Fibroblast of skin of left quadriceps (primary cell): ENCODE measurements around the gene LRRC47.
"Not testable (repeated sequence)": the region's sequence is repeated elsewhere in the genome, so short reads cannot be mapped to it uniquely, and the experiment has no call there.

Source experiments
- DNase-seq, 2 experiments: peaks; one replicate each; pipeline ENCODE4 v3.0.0-alpha.2; 2013; ENCODE audit warnings: low read depth in 2 of 2

LRRC47 gene

DNA sequence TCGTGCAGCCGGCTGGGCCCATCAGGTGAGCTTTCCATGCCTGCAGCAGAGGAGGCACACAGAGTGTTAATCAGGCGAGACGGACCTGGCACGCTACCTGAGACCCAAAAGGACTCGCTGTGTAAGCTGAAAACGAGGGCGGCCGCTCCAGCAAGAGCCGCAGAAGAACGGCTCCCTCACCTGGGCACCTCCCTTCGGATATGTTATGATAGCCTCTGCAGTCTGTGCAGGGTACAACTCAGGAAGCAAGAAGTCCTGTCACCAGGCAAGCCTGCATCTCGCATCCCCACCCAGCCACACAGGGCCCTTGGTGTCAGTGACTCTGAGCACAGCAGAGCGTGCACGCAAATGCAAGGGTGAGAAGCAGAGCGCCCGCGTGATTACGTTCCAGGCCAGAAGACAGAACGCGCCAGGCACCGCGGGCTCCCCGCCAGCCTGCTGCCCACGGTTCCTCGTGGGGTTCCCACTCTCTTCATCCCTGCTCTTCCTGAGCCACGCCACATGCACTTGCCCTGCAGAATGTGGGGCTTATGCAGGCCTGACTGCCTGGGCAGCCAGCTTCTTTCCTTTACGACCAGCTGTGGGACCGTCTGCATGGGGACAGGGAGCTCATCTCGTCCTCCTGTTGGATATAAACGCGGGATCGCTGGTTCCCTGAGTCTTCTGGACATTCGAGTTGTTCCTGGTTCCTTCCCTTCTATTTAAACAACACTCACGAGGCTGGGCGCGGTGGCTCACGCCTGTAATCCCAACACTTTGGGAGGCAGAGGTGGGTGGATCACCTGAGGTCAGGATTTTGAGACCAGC, 20.2 kb upstream of the LRRC47 start:
- DNase-seq, result no peak

DNA sequence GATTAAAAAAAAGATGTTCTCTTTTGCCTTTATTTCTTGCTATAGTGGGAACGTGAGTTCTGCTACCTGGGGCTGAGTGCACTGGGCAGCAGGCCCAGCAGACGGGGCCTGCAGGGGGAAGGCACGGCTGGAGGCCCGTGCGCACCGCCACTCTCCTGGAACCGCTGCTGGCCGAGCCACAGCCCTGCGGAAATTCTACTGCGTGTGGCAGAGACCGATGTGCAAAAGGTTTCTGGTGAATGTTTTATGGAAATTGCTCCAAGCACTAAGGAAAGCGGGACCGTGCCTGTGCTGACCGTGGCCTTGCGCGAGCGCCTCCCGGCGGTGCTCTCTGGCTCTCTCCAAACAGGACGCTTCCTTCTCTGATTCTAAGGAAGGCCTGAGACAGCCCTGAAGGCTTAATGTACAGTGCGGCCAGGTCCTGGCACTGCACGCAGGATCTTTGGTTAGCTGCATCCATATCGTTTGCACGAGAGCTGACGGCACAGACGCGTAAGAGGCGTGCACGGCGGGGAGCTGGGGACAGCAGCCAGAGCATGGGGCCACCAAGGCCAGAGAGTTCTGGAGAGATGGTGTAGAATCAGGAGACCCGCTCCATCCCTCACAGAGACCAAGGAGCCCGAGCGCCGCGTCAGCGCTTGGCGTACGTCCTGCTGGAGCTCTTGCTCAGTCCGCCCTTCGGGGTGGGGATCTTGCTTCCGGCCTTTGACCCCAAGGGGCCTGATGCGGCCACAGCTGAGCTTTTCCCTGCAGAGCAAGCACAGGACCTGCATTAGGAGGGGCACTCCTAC, 18.7 kb upstream of the LRRC47 start:
- DNase-seq, result no peak

DNA sequence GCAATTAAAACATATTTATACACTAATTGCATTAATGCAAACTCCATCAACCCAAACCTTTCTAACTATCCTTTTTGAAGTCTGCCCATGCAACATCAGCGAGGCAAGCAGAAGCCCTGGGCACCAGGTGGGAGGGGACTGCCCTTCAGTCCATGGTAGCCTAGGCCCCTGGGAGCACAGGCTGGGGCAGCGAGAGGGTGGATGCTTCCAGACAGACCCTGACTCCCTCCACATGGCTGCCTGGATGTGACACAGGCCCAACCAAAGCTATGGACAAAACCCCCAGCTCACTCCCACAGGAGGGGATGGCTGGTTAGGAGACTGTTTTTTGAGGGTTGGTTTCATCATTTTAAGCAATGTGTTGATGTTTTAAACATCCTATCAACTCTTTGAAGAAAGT, 17.8 kb upstream of the LRRC47 start:
- no peak for DNase-seq

DNA sequence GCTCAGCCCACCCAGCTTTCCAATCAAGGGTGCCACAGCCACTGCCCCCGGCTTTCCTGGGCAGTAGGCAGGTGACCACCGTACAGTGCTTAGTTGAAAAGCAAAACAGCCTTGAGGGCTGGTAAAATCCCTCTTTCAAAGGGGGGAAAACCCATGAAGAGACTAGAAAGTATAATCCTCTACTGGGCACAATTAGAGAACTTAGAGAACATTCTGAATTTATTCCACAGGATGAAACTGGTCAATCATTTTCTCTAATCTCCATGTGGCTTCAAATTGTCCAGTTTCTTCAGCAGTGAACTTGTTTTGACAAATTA, 15.3 kb upstream of the LRRC47 start:
- no peak for DNase-seq

DNA sequence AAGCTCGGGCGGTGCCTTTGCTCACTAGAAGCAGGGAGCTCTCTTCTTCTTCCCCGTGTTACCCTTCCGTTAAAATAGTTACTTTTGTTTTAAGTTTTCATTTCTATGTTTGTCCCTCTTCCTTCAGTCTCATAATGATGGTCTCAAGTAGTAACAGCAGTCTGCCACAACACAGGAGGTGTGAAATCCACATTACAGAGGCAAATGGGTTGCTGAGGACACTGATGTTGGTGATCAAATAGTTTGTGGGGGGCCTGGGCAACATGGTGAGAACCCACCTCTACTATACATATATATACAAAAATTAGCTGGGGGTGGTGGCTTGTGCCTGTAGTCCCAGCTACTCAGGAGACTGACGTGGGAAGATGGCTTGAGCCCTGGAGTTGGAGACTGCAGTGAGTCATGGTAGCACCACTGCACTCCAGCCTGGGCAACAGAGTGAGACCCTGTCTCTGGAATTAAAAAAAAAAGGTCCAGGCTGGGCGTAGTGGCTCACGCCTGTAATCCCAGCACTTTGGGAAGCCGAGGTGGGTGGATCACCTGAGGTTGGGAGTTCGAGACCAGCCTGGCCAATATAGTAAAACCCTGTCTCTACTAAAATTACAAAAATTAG, 14.0 kb upstream of the LRRC47 start:
- DNase-seq, result not testable (repeated sequence)

DNA sequence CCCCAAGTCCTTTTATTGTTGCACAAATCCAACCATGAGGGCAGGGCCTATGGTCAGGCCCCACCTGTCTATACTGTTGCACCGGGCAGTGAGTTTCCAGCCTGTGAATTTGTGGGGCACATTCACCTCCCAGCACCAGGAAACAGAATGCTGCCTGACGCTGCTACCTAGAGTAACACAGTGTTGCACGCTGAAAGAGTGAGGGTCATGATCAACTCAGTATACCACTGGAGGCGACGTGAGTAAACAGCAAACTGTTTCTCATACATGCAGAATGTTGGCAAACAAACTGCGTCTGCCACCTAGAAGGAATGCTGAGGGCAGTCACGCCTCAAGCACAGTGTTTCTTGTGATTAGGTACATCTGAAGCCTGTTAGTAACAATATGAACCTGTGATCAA, 13.4 kb upstream of the LRRC47 start:
- no peak for DNase-seq

DNA sequence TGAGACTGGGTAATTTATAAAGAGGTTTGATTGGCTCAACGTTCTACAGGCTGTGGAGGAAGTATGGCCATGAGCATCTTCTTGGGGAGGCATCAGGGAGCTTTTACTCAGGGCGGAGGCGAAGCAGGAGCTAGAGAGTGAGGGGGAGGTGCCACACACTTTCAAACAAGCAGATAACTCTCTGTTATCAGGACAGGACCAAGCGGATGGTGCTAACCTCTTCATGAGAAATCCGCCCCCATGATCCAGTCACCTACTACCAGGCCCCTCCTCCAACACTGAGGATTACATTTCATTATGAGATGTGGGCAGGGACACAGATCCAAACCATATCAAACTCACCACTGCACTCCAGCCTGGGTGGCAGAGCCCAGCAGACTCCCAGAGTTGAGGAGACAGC, 11.5 kb upstream of the LRRC47 start:
- DNase-seq, result no peak

DNA sequence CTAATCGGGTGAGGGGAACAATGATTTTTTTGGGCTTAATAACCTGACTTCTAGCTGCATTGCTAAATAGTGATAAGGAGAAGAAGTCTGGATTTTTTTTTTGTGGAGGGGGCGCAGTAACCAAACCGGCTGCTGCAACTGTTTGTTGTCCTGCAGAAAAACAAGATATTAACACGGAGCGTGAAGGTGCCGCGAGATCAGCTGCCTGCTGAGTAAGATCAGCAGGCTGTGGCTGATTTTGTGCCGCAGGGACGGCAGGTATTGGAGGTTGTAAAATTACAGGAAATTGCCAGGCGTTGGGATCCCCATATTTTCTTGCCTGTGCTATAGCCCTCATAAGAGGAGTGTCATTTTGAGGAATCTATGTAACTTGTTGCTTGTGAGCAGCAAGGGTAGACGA, 8.7 kb upstream of the LRRC47 start:
- no peak for DNase-seq

DNA sequence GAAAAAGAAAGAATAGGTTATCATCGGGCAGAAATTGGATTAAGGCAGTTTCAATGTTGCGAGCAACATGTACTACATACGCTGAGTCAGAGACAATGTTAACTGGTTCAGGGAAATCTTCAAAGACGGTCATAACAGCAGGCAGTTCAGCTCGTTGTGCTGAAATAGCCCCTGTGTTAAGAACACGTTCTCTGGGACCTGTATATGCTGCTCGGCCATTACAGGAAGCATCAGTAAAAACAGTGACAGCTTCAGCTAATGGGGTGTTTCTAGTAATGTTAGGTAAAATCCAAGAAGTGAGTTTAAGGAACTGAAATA, 8.3 kb upstream of the LRRC47 start:
- not testable (repeated sequence) for DNase-seq

DNA sequence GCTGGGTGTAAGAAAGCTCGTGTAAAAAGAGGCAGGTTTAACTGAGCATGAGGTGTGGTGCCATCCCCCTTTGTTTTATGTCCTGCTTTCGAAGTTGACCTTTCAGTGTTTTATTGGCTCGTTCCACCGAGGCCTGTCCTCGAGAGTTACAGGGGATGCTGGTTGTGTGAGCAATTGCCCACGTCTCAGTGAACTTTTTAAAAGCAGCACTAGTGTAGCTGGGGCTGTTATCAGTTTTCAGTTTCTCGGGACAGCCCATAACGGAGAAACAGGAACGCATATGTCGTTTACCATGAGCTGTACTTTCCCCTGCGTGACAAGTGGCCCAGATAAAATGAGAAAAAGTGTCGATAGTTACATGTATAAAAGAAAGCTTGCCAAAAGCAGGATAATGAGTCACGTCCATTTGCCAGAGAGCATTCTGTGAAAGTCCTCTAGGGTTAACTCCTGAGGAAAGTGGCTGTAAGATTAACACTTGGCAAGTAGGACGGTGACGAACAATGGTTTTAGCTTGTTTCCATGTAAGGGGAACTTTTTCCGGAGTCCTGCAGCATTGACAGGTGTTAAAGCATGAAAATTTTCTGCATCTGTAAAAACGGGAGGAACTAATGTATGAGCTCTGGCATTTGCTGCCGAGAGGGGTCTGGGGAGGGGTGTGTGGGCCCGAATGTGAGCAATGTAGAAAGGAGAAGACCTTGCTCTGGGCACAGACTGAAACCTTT, 7.8 kb upstream of the LRRC47 start:
- no peak for DNase-seq

DNA sequence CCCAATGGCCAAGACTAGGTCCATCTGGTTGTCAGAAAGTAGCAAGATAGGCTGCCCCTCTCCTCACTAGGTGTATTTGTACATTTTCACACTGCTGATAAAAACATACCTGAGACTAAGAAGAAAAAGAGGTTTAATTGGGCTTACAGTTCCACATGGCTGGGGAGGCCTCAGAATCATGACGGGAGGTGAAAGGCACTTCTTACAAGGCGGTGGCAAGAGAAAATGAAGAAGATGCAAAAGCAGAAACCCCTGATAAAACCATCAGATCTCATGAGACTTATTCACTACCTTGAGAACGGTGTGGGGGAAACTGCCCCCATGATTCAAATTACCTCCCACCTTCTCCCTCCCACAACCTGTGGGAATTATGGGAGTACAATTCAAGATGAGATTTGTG, 4.5 kb upstream of the LRRC47 start:
- DNase-seq, result not testable (repeated sequence)

DNA sequence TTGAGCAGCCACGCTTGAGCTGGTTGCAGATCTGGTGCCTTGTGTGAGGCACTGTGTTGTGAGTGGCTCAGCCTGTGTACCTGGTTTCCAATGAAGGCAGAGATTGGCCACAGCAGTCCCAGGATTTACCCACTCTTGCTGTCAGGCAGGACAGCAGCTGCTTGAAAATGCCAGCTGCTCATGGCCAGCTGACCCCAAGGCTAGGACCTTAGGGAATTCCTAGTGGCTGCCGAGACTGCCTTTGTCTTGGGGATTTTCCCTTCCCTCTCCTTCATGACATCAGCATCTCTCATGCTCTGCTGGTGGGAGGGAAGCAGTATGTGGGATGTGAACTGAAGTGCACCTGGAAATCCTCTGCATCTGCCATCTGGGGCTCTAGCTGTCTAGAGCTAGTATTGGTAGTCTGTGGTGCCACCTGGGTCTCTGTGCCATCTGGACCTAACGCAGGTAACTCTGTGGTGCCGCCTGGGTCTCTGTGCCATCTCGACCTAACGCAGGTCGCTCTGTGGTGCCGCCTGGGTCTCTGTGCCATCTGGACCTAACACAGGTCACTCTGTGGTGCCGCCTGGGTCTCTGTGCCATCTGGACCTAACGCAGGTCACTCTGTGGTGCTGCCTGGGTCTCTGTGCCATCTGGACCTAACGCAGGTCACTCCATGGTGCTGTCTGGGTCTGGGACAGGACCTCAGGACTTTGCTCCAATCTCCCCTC, 3.8 kb upstream of the LRRC47 start:
- no peak for DNase-seq

DNA sequence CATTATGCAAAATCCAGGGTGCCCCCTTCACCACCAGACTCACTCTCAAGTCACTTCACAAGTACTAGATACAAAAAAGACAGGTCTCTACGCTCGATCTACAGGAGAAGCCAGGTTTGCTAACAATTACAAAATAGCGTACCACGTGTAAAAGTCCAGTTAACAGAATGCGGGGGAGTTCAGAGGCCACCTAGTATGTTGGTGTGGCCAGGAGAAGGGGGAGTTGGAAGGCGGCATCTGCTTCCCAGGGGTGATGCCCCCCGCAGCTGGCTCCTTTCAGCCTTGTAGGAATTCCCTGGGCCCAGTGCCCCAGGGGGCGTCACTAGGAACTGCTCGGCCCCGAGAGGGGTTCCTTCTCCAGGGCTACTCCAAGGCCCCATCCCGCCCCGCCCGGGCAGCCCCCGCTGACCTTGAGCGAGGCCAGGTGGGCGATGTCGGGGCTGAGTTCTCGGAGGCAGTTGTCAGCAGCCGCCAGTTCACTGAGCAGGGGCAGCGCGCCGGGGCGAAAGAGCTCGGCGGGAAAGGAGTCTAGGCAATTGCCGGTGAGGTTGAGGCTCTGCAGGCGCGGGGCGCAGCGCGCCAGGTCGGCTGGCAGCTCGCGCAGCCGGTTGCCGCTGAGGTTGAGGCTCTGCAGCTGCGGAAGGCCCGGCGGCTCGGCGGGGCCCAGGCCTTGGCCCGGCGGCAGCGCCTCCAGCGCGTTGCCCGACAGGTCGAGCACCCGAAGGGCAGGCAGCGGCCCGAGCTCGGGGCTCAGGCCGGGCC, 664 bp downstream of the LRRC47 start:
- no peak for DNase-seq

DNA sequence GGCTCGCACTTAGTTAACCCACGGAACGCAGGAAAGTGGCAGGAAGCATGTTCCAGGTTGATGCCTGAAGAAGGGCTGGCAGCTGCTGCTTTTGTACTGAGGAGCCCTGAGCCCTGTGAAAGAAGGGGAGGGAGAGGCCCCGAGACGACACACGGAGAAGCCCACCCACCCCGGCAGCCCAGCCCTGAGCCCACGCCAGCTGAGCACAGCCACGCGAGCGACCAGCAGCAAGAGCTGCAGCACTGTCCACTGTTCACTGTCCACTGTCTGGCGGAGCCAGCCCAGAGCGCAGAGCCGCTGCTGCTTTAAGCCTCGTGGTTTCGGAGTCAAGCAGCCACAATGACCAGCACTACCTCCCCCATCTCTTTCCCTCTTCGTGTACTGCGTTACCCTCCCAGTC, 5.3 kb downstream of the LRRC47 start:
- no peak for DNase-seq

DNA sequence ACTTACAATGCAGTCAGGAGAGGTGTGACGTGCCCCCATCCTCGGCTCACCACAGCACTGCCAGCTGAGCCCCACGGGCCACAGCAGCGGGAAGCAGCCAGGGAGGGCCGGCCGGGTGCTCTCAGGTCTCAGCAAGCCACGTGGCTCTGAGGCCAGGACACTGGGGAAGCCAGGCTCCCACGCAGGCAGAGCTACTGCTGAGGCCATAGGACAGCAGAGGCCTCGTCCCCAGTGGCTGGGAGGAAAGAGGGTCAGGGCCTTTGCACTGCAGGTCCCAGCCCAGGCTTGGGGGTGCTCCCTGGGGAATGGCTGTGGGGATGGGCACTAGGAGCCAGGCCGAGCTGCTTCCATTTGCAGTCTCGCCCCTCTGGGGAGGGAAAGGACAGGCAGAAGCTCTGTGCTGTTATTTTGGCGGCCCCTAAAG, 5.8 kb downstream of the LRRC47 start:
- no peak for DNase-seq

DNA sequence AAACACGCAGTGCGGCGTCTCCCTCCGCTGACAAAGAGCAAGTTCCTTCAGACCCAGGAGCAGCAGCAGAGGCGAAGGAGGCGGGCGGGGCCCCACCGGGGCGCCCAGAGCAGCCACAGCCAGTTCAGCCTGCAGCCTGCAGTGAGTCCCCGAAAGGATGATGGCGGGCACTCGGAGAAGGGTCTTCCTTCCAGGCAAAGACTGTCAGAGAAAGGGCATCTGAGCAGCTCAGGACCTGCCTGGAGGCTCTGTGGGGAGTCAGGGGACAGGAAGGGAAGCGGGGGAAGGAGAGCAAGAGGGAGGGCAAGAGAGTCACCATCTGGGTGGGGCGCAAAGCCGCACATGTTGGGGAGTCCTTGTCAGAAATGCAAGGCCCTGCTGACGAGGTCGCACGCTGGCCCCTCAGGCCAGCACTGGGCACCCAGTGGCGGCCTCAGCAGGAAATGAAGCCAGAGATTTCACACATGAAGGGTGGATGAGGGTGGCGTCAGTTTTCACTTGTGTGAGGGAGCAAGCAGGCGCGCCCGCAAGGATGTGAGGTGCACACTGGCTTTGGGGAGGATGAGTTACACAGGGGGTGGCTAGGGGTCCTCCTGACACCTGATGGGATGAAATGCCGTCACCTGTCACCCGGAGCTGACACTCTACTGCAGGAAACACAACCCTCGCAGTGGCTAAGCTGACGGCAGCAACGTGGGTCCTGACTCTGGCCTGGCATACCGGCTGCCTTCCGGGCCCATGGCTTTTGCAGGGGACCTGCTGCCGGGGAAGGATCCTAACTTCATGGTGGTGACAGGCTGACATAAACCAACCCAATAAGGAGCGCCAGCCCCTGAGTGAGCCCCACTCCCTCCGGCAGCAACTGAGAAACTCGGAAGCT, 6.6 kb downstream of the LRRC47 start:
- DNase-seq, result no peak

DNA sequence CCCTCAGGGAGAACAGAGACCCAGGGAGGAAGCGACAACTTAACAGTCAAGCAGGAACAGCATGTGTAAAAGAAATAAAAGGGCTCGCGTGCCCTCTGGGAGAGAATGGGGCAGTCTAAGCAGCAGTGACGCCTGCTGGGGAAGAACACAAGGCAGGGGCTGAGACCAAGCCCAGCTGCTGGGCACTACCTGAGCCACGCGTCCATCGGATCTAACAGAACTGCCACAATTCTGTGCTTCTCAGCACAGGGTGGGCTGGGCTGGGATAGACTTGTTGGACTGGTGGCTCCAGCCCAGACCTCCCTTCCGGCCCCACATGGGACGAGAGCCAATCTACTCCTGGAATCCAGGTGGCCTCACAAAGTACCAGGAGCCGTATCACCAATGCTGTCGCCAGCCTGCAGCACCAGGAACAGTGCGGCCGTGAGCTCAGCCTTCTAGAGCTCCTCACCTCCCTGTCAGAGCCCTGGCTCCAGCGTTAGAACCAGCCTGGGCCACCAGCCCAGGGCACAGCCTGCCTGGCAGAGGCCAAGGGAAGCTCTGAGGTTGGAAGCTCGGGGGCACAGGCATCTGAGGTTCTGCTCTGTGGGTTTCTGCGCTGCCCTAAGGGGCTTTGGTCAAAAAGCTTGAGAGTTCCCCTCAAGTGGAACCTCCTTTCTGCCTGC, 7.4 kb downstream of the LRRC47 start:
- no peak for DNase-seq

DNA sequence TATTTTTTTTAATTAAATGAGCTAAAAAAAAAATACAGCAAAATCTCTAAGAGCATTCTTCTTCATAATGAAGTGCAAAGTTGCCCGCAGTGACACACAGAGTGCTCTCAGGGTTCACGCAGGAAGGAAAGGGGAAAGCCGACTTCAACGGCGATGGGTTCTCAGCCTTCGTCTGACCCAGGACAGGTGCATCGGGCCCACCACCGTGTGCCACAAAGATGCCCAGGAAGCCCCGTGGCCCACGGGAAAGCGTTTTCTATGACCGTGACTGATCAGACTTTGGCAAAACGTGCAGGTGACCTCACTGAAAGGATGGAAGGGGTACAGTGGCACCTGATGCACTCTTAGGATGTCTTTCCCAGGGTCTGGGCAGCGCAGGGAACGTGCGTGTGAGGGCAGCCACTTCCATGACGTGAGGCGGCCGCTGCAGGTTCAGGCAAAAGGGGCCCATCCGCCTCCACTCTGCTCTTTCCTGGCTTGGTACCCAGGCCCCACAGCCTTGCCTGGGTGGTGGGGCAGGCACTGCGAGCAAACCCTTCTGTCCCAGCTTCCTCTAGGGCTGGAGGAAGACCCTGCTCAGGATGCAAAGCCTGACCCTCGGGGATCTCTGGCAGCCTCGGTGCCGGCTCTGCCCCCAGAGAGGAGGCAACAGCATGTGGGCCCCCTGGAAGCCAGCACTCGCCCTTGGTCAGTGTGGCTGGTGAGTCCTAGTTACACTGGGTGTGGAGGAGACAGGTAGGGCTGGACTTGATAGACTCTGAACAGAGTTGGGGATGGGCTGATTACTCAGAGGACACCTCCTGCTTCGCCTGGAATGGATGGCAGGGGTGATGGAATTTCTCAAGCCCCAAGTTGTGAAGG, 8.3 kb downstream of the LRRC47 start:
- no peak for DNase-seq

DNA sequence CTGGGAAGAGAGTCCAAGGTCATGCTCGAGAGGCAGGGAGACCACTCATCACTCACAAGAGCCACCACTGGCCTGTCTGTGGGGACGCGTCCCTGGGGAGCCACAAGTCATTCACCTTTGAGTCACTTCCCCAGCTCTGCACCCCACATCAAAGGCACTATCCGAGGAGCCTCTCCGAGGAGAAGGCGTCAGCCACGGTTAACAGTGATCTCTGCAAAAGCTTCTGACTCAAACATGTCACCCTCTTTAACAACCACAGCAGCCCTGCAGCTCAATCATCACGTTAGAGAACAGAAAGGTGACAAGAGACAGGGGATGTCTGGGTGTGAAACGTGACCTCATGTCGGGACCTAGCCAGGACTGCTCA, 9.0 kb downstream of the LRRC47 start:
- DNase-seq, result no peak
